DMS53 treated with DMSO at 0.1 percent for 48 hours (cell line): Measurements from ENCODE around the gene SRSF9.
"Not testable (repeated sequence)": the region's sequence is repeated elsewhere in the genome, so short reads cannot be mapped to it uniquely, and the experiment has no call there.

Experiments
- DNase-seq: peaks from one replicate; lab custom pipeline; 2025; ENCODE audit not compliant: unreplicated experiment; lab: John Stamatoyannopoulos, UW

Gene SRSF9

GRCh38 chr12:120453060-120453750 lies 16.3 kb downstream of the SRSF9 start:
- no peak for DNase-seq

- DNase-seq, result not testable (repeated sequence)
Observed at GRCh38 chr12:120452524-120452923, 17.0 kb downstream of the SRSF9 start.

GRCh38 chr12:120447992-120448391 lies 21.6 kb downstream of the SRSF9 start:
- no peak for DNase-seq

- peak; percentile 69 for DNase-seq
Observed at GRCh38 chr12:120446844-120447178, 22.7 kb downstream of the SRSF9 start.

DNA sequence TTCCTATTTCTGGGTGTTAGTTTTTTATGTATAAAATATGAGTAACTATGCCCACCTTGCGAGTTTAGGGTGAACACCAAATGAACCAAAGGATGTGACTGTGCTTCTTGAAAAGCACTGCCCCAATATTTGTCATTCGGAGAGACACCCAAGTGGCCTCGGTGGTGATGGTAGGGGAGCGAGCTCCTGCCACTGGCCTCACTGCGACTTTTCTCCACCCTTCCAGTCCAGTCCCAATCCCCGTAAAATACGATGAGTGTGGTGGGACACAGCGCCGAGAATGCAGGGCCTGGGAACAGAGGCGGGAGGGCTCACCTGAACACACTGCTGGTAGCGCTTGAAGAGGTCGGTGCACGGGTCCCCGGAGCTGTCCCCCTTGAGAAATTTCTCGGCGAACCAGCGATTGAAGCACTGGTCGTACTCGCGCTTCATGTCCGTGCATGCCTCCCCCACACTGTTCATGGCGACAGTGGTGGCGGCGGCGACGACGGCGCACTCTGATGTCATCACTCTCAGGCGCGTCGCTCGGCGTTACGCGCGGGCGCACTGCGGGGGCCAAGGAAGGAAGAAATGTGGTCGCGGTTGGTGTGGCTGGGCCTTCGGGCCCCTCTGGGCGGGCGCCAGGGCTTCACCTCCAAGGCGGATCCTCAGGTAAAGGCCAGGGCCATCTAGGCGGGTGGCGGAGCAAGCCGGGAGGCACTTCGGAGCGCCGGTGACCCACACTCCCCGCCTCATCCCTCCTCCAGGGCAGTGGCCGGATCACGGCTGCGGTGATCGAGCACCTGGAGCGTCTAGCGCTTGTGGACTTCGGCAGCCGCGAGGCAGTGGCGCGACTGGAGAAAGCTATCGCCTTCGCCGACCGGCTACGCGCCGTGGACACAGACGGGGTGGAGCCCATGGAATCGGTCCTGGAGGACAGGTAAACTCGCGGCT lies 23.4 kb downstream of the SRSF9 start, which contains the start of the genes GATC and TRIAP1:
GATC (plus strand) TSS at position 534 of the 933 bp plus-strand sequence; CDS start at position 571, 37 bp downstream.
TRIAP1 (minus strand) TSS at position 474 of the 933 bp plus-strand sequence; CDS start at position 462, 12 bp downstream.
- peak; percentile 78 for DNase-seq

DNA sequence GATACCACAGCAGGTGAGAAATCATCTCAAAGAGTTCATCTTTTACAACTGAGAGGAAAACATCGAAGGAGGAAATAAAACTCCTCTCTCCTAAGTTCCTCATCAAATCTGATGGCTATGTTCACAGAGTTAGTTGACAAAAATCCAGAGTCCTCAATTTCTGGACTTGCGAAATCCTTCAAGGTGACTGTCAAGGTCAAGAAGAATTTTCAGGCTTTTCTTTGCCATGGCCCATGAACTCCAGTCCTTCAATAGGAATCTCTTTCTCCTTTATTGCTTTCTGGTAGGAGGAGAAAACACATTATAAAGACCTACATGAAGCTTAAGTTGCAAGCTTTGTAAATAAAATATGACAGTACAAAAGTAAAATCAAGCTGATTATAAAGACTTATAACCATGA lies 24.9 kb downstream of the SRSF9 start:
- DNase-seq, result no peak

DNA sequence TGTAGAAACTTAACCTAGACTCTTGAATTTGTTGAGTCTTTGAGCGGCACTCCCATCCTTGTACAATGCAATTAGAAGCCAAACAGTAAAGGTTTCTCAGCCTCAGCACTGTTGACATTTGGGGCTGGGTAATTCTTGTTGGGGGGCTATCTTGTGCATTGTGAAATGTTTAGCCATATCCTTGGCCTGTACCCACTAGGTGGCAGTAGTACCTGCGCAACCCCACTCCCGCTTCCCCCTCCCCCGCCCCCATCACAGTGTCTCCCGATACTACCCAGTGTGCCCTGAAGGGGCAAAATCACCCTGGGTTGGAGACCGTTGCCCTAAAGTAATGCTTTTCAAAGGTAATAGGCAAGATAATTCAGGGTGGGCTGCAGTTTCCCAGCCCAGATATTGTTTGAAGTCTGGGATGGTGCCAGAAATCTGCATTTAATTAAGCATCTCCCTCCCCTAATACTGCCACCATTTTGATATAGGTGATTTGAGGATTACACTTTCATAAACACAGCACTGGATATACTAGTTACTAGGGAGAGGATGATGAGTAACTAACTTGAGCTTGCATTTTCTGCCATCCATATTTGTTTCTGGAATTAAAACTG lies 29.8 kb downstream of the SRSF9 start:
- DNase-seq, result peak; percentile 47

- DNase-seq, result peak; percentile 52
Observed at GRCh38 chr12:120438495-120439198, 30.9 kb downstream of the SRSF9 start.

GRCh38 chr12:120437735-120438494 lies 31.6 kb downstream of the SRSF9 start, which contains the start of gene COX6A1:
COX6A1 (plus strand) TSS chr12:120438113; CDS start chr12:120438127, 14 bp downstream.
- peak; percentile 100 for DNase-seq

DNA sequence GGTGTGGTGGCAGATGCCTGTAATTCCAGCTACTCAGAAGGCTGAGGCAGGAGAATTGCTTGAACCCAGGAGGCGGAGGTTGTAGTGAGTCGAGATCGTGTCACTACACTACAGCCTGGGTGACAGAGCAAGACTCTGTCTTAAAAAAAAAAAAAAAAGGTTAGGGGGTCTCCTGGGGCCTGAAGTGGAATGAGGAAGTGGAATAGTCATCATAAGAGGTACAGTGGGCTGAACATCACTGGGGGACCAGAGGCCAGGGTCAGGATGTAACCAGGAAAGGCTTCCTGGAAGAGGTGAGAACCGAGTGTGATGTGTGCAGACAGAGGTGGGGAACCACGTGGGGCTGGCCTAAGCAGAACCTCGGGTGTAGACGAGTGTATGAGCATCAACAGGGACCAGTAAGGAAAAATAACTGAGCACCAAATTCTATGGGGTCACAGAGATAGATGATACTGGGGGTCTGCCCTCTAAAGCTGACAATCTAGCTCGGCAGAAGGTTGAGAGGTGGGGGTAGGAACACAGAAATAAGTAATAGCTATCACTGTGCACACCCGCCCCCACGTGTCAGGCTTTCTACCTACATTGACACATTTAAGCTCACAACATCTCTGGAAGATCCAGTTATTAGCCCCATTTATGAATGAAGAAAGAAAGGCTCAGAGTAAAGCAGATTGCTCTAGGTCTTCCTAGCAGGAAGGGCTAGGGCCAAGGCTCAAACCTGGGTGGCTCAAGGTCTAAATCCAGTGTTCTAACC lies 36.6 kb downstream of the SRSF9 start:
- DNase-seq, result no peak

DNA sequence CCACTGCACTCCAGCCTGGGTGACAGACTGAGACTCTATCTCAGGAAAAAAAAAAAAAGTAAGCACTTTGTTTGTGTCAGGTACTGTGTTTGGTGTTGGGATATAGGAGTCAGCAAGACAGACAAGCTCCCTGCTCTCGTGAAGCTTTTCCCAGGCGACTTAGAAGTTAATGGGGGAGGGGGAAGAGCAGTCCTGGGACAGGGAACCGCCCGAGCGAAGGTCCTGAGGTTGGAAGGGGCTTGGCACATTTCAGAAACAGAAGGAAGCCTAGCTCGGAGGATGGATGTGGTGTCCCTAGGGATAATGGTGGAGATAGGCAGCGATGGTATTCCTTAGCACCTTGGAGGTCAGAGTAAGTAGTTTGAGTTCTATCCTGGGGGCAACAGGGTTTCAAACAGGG lies 40.2 kb downstream of the SRSF9 start:
- DNase-seq, result no peak

- no peak for DNase-seq
Observed at GRCh38 chr12:120428597-120429229, 40.8 kb downstream of the SRSF9 start.

GRCh38 chr12:120425797-120426196 lies 43.8 kb downstream of the SRSF9 start:
- DNase-seq, result no peak

GRCh38 chr12:120422892-120423456 lies 46.6 kb downstream of the SRSF9 start:
- no peak for DNase-seq

GRCh38 chr12:120421701-120422100 lies 47.8 kb downstream of the SRSF9 start:
- no peak for DNase-seq

- no peak for DNase-seq
Observed at GRCh38 chr12:120417917-120418580, 51.5 kb downstream of the SRSF9 start.

DNA sequence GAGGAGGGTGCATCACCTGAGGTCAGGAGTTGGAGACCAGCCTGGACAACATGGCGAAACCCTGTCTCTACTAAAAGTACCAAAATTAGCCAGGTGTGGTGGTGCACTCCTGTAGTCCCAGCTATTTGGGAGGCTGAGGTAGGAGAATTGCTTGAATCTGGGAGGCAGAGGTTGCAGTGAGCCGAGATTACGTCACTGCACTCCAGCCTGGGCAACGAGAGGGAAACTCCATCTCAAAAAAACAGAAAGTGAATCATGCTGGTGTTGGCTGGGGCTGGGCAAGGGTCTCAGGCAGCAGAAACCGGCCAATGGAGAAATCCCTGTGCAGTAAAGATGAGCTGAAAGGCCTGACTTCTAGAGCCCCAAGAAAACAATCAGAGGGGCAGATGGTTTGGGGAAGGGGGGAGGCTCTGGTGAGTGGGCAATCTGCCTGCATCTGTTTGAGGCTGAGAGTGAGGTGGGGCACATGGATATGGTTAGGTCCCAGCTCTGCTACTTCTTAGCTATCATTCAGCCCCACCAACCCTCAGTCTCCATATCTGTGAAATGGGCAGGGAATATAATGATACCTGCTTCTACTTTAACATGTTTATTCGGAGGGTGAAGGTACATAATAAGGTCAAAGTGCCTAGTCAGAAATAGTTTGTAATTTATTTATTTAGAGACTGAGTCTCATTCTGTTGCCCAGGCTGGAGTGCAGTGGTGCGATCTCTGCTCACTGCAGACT lies 52.9 kb downstream of the SRSF9 start:
- no peak for DNase-seq
